ENCODE results near the gene DST.

DNA sequence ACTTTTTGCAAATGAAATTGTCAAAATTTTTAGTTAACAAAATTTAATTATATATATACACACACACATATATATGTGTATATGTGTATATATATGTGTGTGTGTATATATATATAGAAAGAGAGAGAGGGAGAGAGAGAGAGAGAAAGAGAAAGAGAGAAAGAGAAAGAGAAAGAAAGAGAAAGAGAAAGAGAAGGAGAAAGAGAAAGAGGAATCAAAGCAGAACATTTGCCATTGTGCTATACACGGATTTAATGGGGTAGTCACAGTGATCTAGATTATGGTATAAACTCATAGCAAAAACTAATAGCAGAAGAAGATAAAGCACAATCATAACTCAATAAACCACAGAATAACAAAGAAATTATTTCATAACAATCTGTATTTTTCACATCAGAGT, 126.7 kb downstream of the DST start:
- TF ChIP-seq, protein P1, sequence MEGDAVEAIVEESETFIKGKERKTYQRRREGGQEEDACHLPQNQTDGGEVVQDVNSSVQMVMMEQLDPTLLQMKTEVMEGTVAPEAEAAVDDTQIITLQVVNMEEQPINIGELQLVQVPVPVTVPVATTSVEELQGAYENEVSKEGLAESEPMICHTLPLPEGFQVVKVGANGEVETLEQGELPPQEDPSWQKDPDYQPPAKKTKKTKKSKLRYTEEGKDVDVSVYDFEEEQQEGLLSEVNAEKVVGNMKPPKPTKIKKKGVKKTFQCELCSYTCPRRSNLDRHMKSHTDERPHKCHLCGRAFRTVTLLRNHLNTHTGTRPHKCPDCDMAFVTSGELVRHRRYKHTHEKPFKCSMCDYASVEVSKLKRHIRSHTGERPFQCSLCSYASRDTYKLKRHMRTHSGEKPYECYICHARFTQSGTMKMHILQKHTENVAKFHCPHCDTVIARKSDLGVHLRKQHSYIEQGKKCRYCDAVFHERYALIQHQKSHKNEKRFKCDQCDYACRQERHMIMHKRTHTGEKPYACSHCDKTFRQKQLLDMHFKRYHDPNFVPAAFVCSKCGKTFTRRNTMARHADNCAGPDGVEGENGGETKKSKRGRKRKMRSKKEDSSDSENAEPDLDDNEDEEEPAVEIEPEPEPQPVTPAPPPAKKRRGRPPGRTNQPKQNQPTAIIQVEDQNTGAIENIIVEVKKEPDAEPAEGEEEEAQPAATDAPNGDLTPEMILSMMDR (IDR thresholded peaks at IDR 0.05; ENCODE audit: low read length) = no peak
- TF ChIP-seq EZH2 (IDR thresholded peaks at IDR 0.05; ENCODE audit: borderline replicate concordance, low read length) = no peak
